HEK293 (cell line): ENCODE data around the gene DYNLT4.

Experiments used
- BCL11A ChIP-seq: fragments of 450-650 bp; formaldehyde crosslinking; IDR thresholded peaks from 2 replicates; pipeline ENCODE4 v1.5.1; 2016; ENCODE audit warnings: low read depth, missing biosample characterization, missing genetic modification characterization
- BCL11B ChIP-seq: fragments of 450-650 bp; formaldehyde crosslinking; IDR thresholded peaks from 2 replicates; pipeline ENCODE4 v1.5.1; 2016; ENCODE audit warnings: low read depth, missing biosample characterization, missing genetic modification characterization
- KLF10 ChIP-seq: fragments of 450-650 bp; IDR thresholded peaks from 2 replicates; pipeline ENCODE4 v1.5.1; 2018; ENCODE audit warnings: missing biosample characterization, mild to moderate bottlenecking, missing genetic modification characterization
- KLF7 ChIP-seq: fragments of 450-650 bp; formaldehyde crosslinking; IDR thresholded peaks from 2 replicates; pipeline ENCODE4 v1.5.1; 2016; ENCODE audit warnings: missing biosample characterization, missing genetic modification characterization, borderline replicate concordance
- SETDB1 ChIP-seq: IDR thresholded peaks from one replicate; pipeline ENCODE4 v1.6.1; 2017; ENCODE audit warnings: mild to moderate bottlenecking, low read length, moderate library complexity, mixed read lengths; ENCODE audit not compliant: insufficient read length
- ZFP3 ChIP-seq: fragments of 450-650 bp; formaldehyde crosslinking; IDR thresholded peaks from 2 replicates; pipeline ENCODE4 v1.5.1; 2016; ENCODE audit warnings: low read depth, missing biosample characterization, missing genetic modification characterization
- ZFP37 ChIP-seq: fragments of 450-650 bp; formaldehyde crosslinking; IDR thresholded peaks from 2 replicates; pipeline ENCODE4 v1.5.1; 2016; ENCODE audit warnings: missing biosample characterization, missing genetic modification characterization
- ZFP41 ChIP-seq: fragments of 450-650 bp; formaldehyde crosslinking; IDR thresholded peaks from 2 replicates; pipeline ENCODE4 v1.5.1; 2016; ENCODE audit warnings: missing biosample characterization, missing genetic modification characterization, borderline replicate concordance
- ZNF146 ChIP-seq: fragments of 450-650 bp; formaldehyde crosslinking; IDR thresholded peaks from 2 replicates; pipeline ENCODE4 v1.5.1; 2016; ENCODE audit warnings: missing biosample characterization, missing genetic modification characterization
- ZNF169 ChIP-seq: fragments of 450-650 bp; formaldehyde crosslinking; IDR thresholded peaks from 2 replicates; pipeline ENCODE4 v1.5.1; 2016; ENCODE audit warnings: missing biosample characterization, missing genetic modification characterization
- ZNF24 ChIP-seq: fragments of 450-650 bp; formaldehyde crosslinking; IDR thresholded peaks from 2 replicates; pipeline ENCODE4 v1.5.1; 2016; ENCODE audit warnings: missing biosample characterization, missing genetic modification characterization
- ZNF292 ChIP-seq: fragments of 450-650 bp; formaldehyde crosslinking; IDR thresholded peaks from 2 replicates; pipeline ENCODE4 v1.5.1; 2016; ENCODE audit warnings: low read depth, missing biosample characterization, missing genetic modification characterization, borderline replicate concordance
- ZNF341 ChIP-seq: fragments of 450-650 bp; formaldehyde crosslinking; IDR thresholded peaks from 2 replicates; pipeline ENCODE4; 2016; ENCODE audit warnings: low read depth, missing biosample characterization, missing genetic modification characterization
- ZNF354C ChIP-seq: fragments of 450-650 bp; formaldehyde crosslinking; IDR thresholded peaks from 2 replicates; pipeline ENCODE4 v1.5.1; 2016; ENCODE audit warnings: missing biosample characterization, missing genetic modification characterization, low read depth, borderline replicate concordance
- ZNF37A ChIP-seq: fragments of 450-650 bp; IDR thresholded peaks from 2 replicates; pipeline ENCODE4 v1.5.1; 2018; ENCODE audit warnings: missing biosample characterization, missing genetic modification characterization
- ZNF416 ChIP-seq: fragments of 450-650 bp; formaldehyde crosslinking; IDR thresholded peaks from 2 replicates; pipeline ENCODE4 v1.5.1; 2016; ENCODE audit warnings: missing biosample characterization, missing genetic modification characterization
- ZNF423 ChIP-seq: fragments of 450-650 bp; formaldehyde crosslinking; IDR thresholded peaks from 2 replicates; pipeline ENCODE4 v1.5.1; 2016; ENCODE audit warnings: missing biosample characterization, missing genetic modification characterization
- ZNF514 ChIP-seq: fragments of 450-650 bp; formaldehyde crosslinking; IDR thresholded peaks from 2 replicates; pipeline ENCODE4 v1.5.1; 2016; ENCODE audit warnings: missing biosample characterization, missing genetic modification characterization
- ZNF529 ChIP-seq: fragments of 450-650 bp; formaldehyde crosslinking; IDR thresholded peaks from 2 replicates; pipeline ENCODE4 v1.5.1; 2017; ENCODE audit warnings: missing genetic modification characterization, missing biosample characterization; ENCODE audit not compliant: insufficient replicate concordance
- ZNF596 ChIP-seq: fragments of 450-650 bp; IDR thresholded peaks from 2 replicates; pipeline ENCODE4 v1.5.0; 2018; ENCODE audit warnings: missing biosample characterization, mild to moderate bottlenecking, missing genetic modification characterization, moderate library complexity
- ZNF776 ChIP-seq: fragments of 450-650 bp; formaldehyde crosslinking; IDR thresholded peaks from 2 replicates; pipeline ENCODE4 v1.5.0; 2017; ENCODE audit warnings: missing biosample characterization, missing genetic modification characterization, borderline replicate concordance
- TF ChIP-seq, protein P1 (sequence below): IDR thresholded peaks from 2 replicates; pipeline ENCODE4 v1.6.1; 2011; ENCODE audit warnings: mild to moderate bottlenecking, low read depth, low read length, borderline replicate concordance
- TF ChIP-seq, protein P2 (sequence below): fragments of 450-650 bp; formaldehyde crosslinking; IDR thresholded peaks from 2 replicates; pipeline ENCODE4 v1.5.1; 2016; ENCODE audit warnings: missing biosample characterization, missing genetic modification characterization, low read depth
- TF ChIP-seq, protein P3 (sequence below): fragments of 450-650 bp; formaldehyde crosslinking; IDR thresholded peaks from 2 replicates; pipeline ENCODE4 v1.5.1; 2017; ENCODE audit warnings: missing biosample characterization, missing genetic modification characterization
- TF ChIP-seq, protein P4 (sequence below): fragments of 450-650 bp; formaldehyde crosslinking; IDR thresholded peaks from 2 replicates; pipeline ENCODE4 v1.5.1; 2016; ENCODE audit warnings: missing biosample characterization, missing genetic modification characterization
- TF ChIP-seq, protein P5 (sequence below): fragments of 450-650 bp; formaldehyde crosslinking; IDR thresholded peaks from 2 replicates; pipeline ENCODE4 v1.5.1; 2016; ENCODE audit warnings: missing biosample characterization, missing genetic modification characterization, low read depth
- TF ChIP-seq, protein P6 (sequence below): fragments of 450-650 bp; formaldehyde crosslinking; IDR thresholded peaks from 2 replicates; pipeline ENCODE4 v1.5.1; 2016; ENCODE audit warnings: missing biosample characterization, missing genetic modification characterization
- TF ChIP-seq, protein P7 (sequence below): fragments of 450-650 bp; formaldehyde crosslinking; IDR thresholded peaks from 2 replicates; pipeline ENCODE4 v1.5.0; 2017; ENCODE audit warnings: missing biosample characterization, missing genetic modification characterization, borderline replicate concordance

The DYNLT4 gene

DNA sequence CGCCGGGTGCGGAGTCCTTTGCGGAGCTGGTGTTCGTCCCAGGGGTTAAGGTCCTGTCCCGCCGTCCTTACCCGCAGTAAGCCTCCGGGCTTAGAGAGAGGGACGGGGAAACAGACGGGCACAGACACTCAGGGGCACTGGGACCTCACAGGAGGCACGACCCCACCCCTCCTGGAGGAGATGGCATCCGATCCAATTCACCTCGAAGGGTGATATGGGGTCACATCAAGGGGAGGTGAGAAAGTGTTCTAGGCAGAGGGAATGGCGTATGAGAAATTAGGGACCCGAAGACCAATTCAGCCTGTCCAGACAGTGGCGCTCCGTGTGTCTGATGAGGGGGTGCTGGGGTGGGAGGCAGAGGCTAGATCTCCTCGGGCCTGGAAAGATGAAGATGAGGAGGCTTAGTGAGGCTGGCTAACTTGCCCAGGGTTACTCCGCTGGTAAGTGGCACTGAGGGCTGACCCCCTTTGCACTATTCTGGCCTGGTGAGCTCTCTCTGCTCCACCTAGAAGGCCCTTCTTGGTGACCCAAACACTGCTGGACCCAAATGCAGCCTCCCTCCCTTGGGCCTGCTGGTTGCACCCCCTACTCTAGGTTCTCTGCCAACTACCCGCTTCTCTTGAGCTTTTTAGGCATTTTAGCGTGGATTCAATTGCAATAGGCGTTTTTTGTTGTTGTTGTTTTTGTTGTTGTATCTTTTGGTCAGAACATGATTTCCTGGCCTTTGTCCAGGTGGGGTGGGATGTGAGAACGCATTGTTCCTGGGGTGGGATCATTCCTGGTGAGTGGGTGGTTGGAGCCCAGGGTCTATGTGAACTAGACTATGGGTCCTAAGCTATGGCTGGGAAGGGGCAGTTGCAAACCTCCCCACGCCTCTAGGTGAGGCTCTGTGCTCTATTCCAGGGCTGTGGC lies 13.4 kb upstream of the DYNLT4 start (continued):
- no peak for TF ChIP-seq ZFP41
- TF ChIP-seq ZNF37A: no peak
- TF ChIP-seq ZNF341 (tag by site-specific recombination): peak; percentile 69
- TF ChIP-seq, protein P1, sequence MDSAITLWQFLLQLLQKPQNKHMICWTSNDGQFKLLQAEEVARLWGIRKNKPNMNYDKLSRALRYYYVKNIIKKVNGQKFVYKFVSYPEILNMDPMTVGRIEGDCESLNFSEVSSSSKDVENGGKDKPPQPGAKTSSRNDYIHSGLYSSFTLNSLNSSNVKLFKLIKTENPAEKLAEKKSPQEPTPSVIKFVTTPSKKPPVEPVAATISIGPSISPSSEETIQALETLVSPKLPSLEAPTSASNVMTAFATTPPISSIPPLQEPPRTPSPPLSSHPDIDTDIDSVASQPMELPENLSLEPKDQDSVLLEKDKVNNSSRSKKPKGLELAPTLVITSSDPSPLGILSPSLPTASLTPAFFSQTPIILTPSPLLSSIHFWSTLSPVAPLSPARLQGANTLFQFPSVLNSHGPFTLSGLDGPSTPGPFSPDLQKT: no peak
- TF ChIP-seq ZNF292: no peak
- no peak; the same call in 1 of the 2 replicates for TF ChIP-seq KLF7 (tag by site-specific recombination)
- TF ChIP-seq, protein P2, sequence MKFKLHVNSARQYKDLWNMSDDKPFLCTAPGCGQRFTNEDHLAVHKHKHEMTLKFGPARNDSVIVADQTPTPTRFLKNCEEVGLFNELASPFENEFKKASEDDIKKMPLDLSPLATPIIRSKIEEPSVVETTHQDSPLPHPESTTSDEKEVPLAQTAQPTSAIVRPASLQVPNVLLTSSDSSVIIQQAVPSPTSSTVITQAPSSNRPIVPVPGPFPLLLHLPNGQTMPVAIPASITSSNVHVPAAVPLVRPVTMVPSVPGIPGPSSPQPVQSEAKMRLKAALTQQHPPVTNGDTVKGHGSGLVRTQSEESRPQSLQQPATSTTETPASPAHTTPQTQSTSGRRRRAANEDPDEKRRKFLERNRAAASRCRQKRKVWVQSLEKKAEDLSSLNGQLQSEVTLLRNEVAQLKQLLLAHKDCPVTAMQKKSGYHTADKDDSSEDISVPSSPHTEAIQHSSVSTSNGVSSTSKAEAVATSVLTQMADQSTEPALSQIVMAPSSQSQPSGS (tag by site-specific recombination): no peak
- TF ChIP-seq SETDB1: no peak
- TF ChIP-seq ZNF596: no peak
- TF ChIP-seq ZNF416: no peak
- no peak for TF ChIP-seq ZNF776 (tag by site-specific recombination)
- TF ChIP-seq ZNF423 (tag by site-specific recombination): peak; percentile 48
- TF ChIP-seq ZNF146 (tag by site-specific recombination): no peak
- TF ChIP-seq, protein P3, sequence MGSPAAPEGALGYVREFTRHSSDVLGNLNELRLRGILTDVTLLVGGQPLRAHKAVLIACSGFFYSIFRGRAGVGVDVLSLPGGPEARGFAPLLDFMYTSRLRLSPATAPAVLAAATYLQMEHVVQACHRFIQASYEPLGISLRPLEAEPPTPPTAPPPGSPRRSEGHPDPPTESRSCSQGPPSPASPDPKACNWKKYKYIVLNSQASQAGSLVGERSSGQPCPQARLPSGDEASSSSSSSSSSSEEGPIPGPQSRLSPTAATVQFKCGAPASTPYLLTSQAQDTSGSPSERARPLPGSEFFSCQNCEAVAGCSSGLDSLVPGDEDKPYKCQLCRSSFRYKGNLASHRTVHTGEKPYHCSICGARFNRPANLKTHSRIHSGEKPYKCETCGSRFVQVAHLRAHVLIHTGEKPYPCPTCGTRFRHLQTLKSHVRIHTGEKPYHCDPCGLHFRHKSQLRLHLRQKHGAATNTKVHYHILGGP (tag by site-specific recombination): no peak
- no peak for TF ChIP-seq ZNF354C (tag by site-specific recombination)
- TF ChIP-seq, protein P4, sequence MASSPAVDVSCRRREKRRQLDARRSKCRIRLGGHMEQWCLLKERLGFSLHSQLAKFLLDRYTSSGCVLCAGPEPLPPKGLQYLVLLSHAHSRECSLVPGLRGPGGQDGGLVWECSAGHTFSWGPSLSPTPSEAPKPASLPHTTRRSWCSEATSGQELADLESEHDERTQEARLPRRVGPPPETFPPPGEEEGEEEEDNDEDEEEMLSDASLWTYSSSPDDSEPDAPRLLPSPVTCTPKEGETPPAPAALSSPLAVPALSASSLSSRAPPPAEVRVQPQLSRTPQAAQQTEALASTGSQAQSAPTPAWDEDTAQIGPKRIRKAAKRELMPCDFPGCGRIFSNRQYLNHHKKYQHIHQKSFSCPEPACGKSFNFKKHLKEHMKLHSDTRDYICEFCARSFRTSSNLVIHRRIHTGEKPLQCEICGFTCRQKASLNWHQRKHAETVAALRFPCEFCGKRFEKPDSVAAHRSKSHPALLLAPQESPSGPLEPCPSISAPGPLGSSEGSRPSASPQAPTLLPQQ (tag by site-specific recombination): no peak
- no peak for TF ChIP-seq BCL11B
- no peak for TF ChIP-seq ZFP37 (tag by site-specific recombination)
- no peak for TF ChIP-seq ZFP3 (tag by site-specific recombination)
- TF ChIP-seq KLF10 (tag by site-specific recombination): no peak
- no peak for TF ChIP-seq ZNF24 (tag by site-specific recombination)
- TF ChIP-seq, protein P5, sequence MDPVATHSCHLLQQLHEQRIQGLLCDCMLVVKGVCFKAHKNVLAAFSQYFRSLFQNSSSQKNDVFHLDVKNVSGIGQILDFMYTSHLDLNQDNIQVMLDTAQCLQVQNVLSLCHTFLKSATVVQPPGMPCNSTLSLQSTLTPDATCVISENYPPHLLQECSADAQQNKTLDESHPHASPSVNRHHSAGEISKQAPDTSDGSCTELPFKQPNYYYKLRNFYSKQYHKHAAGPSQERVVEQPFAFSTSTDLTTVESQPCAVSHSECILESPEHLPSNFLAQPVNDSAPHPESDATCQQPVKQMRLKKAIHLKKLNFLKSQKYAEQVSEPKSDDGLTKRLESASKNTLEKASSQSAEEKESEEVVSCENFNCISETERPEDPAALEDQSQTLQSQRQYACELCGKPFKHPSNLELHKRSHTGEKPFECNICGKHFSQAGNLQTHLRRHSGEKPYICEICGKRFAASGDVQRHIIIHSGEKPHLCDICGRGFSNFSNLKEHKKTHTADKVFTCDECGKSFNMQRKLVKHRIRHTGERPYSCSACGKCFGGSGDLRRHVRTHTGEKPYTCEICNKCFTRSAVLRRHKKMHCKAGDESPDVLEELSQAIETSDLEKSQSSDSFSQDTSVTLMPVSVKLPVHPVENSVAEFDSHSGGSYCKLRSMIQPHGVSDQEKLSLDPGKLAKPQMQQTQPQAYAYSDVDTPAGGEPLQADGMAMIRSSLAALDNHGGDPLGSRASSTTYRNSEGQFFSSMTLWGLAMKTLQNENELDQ: no peak
- TF ChIP-seq ZNF529: no peak
- TF ChIP-seq, protein P6, sequence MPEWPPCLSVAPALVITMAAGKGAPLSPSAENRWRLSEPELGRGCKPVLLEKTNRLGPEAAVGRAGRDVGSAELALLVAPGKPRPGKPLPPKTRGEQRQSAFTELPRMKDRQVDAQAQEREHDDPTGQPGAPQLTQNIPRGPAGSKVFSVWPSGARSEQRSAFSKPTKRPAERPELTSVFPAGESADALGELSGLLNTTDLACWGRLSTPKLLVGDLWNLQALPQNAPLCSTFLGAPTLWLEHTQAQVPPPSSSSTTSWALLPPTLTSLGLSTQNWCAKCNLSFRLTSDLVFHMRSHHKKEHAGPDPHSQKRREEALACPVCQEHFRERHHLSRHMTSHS: no peak
- TF ChIP-seq BCL11A: no peak
- no peak for TF ChIP-seq ZNF514
- TF ChIP-seq, protein P7, sequence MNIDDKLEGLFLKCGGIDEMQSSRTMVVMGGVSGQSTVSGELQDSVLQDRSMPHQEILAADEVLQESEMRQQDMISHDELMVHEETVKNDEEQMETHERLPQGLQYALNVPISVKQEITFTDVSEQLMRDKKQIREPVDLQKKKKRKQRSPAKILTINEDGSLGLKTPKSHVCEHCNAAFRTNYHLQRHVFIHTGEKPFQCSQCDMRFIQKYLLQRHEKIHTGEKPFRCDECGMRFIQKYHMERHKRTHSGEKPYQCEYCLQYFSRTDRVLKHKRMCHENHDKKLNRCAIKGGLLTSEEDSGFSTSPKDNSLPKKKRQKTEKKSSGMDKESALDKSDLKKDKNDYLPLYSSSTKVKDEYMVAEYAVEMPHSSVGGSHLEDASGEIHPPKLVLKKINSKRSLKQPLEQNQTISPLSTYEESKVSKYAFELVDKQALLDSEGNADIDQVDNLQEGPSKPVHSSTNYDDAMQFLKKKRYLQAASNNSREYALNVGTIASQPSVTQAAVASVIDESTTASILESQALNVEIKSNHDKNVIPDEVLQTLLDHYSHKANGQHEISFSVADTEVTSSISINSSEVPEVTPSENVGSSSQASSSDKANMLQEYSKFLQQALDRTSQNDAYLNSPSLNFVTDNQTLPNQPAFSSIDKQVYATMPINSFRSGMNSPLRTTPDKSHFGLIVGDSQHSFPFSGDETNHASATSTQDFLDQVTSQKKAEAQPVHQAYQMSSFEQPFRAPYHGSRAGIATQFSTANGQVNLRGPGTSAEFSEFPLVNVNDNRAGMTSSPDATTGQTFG (tag by site-specific recombination): no peak
- no peak for TF ChIP-seq ZNF169
